ENCODE results near the gene PSME3IP1.
"Not testable (repeated sequence)": the region's sequence is repeated elsewhere in the genome, so short reads cannot be mapped to it uniquely, and the experiment has no call there.

Gene PSME3IP1, protein sequence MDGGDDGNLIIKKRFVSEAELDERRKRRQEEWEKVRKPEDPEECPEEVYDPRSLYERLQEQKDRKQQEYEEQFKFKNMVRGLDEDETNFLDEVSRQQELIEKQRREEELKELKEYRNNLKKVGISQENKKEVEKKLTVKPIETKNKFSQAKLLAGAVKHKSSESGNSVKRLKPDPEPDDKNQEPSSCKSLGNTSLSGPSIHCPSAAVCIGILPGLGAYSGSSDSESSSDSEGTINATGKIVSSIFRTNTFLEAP

DNA sequence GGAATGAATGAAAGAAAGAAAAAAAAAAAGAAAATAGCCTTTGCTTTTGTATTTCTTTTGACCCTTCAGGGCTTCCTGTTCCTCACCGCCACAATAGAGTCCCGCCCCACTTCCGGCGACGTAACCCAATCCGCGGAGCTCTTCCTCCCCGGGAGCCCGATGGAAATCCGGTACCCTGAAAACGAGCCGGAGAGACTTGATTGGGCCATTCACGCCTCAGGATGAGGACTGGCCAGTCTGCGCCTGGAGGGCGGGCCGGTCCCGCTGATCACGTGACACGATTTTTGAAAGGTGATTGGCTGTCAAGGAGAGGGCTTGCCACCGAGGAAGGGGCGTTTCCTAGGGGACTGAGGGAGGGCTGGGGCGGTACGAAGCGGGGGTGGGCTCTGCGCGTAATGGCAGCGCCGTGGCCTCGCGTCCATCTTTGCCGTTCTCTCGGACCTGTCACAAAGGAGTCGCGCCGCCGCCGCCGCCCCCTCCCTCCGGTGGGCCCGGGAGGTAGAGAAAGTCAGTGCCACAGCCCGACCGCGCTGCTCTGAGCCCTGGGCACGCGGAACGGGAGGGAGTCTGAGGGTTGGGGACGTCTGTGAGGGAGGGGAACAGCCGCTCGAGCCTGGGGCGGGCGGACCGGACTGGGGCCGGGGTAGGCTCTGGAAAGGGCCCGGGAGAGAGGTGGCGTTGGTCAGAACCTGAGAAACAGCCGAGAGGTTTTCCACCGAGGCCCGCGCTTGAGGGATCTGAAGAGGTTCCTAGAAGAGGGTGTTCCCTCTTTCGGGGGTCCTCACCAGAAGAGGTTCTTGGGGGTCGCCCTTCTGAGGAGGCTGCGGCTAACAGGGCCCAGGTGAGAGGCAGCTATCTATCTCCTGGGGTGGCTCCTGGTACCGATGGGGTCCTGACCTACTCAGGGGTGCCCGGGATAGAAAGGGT, at the start of gene PSME3IP1, which contains the start of gene RSPRY1:
Gene PSME3IP1, minus strand, starts transcription at position 95 of the 927 bp plus-strand sequence. CDS start 12,185 bp downstream, outside the sequence.
Gene RSPRY1, plus strand, starts transcription at position 385 of the 927 bp plus-strand sequence. CDS start 18,330 bp downstream, outside the sequence.
- peak; percentile 99 for DNase-seq

DNA sequence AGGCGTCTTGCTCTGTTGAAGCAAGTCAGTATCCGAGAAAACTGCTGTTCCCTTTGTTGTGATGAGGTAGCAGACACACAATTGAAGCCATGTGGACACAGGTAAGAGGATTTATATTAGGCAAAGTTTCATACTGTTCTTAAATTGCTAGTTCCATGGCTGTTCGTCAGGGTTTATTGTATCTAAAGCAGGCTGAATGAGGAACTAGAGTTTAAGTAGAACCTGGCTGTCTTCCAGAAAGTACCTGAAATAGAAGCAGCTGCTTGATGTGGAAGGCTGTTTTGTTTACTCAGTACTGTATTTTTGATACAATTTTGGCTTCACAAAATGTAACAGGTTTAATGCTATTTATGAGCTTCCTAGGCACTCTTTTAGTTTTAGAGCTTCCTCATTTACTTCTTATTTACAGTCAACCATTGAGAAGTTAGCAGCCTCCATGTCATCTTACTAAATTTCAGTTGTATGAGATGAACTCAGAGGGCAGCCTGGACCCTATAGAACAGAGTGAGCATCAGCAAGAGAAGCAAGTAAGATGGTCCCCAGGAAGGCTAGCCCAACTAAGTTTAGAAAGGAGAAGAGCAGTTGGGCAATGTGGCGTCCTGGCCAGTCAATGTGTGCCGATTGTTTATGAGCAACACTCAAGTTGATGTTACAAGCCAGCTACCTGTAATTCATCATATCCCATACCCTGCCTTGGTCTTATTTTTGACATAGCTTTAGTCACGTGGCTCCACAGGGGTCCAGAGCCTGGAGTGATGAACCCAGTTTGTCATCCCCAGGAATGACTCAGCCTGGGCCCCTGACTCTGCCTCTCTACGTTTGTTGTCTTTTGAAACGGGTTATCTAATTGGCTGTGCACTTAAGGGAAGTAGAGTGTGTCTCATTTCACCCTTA, 49.5 kb upstream of the PSME3IP1 start:
- peak; percentile 59 for DNase-seq

DNA sequence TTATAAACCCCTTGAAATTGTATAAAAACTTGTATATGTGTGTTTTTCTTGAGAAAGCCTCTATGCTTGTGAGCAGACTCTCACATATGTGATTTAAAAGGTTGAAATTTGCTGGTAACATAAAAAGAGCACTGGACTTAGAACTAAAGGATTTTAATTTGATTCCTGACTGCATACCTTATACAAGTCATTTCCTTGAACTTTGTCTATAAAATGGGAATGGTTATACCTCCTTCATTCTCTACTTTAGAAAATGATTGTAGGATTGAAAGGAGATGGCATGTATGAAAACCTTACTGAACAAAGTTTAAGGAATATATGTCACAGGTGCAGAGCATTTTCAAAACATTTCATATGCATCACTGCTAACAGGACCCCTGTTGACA, 48.9 kb upstream of the PSME3IP1 start:
- no peak for DNase-seq

DNA sequence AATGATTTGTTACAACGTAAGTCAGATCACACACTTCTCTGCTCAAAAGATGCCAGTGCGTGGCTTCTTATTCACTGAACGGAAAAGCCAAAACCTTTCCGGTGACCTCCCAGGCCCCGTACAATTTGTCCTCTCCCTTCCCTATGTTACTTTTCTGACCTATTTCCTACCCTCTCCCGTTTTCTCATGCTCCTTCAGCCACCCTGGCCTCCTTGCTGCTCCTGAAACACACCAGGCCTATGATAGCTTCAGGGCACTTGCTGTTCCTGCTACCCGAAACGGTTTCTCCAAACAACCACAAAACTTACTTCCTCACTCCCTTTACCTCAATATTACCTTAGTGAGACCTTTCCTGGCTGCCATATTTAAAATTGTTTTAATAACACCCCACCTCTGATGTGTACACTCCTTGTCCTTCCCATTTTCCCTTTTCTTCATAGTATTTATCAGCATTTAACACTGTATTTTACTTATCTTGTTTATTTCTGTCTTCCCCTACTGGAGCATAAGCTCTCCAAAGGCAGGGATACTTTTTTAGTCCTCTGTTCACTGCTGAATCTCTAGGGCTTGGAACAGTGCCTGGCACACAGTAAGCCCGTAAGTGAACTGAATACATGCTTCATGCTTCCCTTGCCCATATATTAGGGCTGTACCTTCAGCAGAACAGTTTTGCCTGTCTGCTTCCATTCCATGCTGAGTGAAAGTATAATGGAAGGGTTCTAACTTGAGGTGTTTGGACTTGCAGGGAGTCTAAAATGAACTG, 48.3 kb upstream of the PSME3IP1 start:
- DNase-seq = no peak

DNA sequence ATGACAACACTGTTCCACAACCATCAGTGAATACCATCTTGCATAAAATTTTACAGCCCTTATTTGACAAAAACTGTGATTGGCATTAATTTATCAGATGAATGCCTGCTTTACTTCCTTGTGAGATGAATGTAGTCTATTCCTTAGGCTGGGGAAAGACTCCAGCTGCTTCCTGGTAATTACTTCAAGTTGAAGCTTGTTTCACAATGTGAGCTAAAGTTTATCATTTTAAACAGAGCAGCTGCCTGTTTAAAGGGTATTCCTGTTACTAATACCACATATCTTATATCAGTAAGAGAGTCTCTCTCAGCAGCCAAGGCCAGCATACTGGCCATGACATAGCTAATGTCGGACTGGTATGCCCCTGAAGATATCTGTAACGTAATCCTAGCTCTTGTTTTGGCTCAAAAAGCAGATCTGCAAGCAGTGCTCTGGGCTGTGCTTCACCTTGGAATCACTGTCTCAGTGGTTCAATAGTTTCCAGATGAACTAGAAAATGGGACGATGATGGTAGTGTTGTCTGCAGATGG, 46.0 kb upstream of the PSME3IP1 start:
- peak; percentile 40 for DNase-seq

DNA sequence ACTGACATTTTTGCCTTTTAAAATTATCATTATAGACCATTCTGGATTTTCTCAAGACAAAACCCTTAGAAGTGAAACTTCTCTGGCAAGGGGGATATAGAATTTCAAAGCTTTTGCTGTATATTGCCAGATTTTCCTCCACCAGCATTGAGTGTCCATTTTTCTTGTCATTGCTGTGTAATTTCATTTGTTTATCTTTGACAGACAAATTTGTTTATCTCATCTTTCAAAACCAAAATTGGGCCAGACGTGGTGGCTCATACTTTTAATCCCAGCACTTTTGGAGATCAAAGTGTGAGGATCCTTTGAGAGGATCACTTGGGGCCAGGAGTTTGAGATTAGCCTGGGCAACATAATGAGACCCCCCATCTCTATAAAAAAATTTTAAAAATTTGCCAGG, 43.2 kb upstream of the PSME3IP1 start:
- DNase-seq = no peak

DNA sequence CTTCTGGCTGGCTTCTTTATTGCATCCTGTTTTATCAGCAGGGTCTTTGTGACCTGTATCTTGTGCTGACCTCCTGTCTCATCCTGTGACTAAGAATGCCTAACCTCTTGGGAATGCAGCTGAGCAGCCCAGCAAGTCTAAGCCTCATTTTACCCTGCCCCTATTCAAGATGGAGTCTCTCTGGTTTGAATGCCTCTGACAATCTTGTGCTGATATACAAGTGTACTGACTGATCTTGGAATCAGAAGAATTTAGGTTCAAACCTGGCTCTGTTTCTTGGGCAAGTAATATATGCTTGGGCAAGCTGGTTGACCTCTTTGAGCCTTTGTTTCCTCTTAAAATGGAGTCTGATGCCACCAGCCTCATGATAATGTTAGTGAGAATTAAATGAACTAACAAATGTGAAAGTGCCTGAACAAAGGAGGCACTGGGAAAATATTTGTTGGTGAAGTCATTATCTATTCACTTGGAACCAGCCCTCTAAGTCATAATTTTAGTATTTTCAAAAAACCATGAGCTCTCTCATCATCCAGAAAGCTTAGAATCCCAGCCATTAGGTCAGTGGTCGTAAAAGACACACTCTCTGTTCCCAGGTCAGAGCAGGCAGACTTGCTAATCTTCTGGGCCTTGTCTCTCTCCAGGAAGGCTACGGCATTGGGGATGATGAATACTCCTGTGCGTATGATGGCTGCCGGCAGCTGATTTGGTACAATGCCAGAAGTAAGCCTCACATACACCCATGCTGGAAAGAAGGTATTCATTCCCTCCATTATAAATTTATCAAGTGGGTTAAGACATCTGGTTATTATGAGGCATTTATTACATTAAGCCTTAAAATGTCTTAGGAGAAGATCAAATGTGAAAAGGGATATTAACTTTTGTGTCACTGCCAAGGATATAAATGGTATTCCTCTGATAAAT, 41.1 kb upstream of the PSME3IP1 start:
- DNase-seq = no peak

DNA sequence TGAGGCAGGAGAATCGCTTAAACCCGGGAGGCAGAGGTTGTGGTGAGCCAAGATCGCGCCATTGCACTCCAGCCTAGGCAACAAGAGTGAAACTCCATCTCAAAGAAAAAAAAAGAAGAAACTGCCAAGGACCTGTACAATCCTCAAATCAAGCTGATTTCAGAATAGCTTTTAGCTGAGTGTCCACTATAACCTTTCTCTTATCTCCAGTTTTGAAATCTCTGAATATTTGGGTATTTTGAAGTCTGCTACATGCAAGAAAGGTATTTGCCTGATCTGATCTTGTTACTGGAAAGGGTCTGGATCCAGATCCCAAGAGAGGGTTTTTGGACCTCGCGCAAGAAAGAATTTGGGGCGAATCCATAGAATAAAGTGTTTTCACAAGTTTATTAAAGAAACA, 40.1 kb upstream of the PSME3IP1 start:
- DNase-seq = no peak

DNA sequence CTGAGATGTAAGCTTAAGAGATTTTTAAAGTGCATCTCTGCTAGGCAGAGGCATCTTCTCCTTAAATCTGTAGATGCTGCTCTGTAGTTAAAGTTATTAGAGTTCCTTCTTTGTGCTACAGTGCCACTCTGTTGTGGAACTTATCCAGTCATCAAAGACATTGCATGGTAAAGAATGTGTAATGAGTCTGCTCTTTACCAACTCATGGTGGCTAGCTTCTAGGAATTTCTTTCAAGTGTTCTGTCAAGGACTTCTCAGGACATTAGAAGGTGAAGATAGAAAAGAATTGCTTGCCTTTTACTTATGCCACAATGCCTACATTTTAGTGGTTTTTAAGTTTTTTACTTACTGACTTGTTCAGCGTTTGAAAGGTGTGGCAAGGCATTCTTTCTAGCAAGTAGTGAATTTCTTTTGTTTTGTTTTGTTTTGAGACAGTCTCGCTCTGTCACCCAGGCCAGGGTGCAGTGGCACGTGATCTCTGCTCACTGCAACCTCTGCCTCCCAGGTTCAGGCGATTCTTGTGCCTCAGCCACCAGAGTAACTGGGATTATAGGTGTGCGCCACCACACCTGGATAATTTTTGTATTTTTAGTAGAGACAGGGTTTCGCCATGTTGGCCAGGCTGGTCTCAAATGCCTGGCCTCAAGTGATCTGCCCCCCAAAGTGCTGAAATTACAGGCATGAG, 39.0 kb upstream of the PSME3IP1 start:
- DNase-seq = no peak

DNA sequence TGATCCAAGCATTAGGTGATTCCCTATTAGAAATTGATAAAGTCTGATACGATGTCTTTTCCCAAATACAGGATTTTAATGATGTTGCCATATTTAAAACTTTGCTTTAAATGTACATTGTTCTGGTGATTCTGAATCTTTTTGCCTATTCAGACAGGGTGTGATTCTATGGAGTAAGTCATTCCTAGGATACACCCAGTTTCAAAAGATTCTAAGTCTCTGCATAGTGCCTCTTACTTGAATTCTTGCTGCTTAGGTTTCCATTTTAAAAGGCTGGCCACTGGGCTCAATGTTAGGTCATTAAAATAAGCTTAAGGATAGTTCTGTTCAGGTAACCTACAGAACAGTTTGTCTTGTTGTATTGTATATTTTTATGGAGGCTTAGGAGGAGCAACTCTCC, 37.2 kb upstream of the PSME3IP1 start:
- no peak for DNase-seq

DNA sequence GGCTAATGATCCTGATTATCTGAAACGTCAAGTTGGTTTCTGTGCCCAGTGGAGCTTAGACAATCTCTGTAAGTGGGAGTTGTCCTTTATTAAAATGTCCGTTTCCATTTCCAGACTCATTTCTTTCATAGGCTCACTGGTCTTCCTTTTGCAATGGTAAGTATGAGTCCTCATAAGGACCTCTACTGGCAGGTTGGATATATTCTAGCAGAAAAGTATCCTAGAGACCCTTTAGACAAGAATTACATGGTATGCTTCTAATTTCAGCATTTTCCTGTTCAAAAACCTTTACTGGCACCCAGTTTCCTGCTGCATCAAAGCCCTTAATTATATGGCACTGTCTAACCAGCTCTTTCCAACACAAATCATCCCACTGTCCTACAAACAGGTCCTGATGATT, 31.1 kb upstream of the PSME3IP1 start:
- DNase-seq = no peak

DNA sequence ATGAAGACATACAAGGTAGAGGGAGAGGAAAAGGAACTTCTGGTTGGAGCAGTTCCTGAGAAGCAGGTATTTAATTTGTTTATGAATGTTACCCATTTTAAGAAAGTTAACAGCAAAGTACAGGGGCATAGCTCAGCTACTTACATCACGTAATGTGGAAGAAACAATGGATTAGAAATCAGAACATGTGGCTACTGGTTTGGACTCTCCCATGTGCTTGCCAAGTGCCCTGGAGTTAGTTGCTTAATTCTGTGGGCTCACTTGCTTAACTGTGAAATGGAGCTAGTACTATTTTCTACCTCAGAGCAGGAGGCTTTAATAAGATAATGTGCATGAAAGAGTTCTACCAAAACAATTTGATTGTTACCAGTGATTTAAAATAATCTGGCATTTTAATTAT, 27.6 kb upstream of the PSME3IP1 start:
- no peak for DNase-seq

DNA sequence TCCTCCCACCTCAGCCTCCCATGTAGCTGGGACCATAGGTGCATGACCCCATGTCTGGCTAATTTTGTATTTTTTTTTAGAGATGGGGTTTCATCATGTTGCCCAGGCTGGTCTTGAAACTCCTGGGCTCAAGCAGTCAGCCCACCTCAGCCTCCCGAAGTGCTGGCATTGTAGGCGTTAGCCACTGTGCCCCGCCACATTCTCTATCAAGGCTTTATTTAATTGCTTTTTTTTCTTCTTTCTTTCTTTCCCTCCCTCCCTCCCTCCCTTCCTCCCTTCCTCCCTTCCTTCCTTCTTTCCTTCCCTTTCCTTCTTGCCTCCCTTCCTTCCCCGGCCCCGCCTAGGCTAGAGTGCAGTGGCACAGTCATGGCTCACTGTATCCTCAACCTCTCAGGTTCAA, 23.9 kb upstream of the PSME3IP1 start:
- DNase-seq = no peak

DNA sequence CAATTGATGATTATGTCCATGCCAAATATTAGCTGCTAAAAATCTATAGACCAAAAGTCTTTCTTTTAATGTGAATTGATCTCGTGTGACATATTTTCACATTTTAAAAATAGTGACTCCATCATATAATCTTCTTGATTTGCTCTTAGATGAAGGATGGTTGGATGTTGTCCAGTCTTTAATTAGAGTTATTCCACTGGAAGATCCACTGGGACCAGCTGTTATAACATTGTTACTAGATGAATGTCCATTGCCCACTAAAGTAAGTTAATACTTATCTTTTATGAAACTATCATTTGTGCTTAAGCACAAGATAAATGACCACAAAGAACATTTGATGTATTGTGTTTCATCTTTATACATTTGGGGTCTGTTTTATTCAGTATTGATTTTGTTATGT, 23.1 kb upstream of the PSME3IP1 start:
- DNase-seq = no peak

DNA sequence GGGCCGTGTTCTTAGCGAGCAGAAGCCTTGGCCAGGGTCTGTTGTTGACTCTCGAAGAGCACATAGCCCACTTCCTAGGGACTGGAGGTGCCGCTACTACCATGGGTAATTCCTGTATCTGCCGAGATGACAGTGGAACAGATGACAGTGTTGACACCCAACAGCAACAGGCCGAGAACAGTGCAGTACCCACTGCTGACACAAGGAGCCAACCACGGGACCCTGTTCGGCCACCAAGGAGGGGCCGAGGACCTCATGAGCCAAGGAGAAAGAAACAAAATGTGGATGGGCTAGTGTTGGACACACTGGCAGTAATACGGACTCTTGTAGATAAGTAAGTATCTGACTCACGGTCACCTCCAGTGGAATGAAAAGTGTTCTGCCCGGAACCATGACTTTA, 18.8 kb upstream of the PSME3IP1 start:
- DNase-seq = no peak

DNA sequence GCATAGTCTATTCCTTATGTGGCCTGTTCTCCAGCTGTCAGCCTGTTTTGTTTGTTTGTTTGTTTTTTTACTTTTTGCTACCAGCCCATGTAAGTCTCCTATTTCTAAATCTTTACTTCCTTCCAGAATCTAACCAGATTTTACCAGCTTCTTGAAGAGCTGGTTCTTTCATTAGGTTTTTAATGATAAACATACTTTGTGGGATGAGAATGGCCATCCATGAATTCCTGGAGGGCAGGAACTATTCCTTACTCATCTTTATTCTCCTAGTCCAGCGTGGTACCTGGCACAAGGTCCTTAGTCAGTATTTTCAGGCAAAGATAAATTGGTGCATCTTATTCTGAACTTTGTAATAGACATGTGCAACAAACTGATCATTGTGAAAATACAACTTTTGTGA, 17.6 kb upstream of the PSME3IP1 start:
- DNase-seq = no peak

DNA sequence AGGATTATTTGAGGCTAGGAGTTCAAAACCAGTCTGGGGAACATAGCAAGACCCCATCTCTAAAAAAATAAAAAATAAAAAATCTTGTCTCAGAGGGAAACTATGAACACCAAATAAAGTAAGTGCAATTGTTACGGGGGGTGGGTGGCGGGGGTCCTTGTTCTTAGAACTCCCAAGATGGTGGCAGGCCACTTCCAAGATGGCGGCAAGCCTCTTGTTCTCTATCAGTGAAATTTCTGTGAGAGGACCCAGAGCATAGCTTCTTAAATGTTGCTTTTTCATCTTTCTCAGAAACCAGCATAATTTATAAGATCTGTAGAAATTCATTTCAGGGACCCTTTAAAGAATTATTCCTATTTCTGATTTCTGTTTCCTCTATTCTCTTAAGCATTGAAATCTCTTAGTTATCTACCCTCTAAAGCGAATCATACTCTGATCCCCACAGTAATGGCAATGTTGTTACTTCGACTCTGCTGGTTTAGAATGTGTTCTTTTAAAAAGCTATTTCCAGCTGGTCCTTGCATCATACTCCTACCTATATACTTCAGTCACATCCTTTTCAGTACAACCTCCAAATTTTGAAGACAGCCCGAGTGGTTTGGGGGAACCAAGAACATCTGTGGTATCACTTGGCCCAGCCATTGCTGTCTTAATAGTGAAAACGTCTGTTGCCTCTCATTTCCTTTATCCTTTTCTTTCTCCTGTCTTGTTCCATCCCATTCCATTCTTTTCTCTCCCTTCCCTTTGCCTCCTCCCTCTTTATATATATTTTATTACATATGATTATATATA, 16.5 kb upstream of the PSME3IP1 start:
- DNase-seq = no peak

DNA sequence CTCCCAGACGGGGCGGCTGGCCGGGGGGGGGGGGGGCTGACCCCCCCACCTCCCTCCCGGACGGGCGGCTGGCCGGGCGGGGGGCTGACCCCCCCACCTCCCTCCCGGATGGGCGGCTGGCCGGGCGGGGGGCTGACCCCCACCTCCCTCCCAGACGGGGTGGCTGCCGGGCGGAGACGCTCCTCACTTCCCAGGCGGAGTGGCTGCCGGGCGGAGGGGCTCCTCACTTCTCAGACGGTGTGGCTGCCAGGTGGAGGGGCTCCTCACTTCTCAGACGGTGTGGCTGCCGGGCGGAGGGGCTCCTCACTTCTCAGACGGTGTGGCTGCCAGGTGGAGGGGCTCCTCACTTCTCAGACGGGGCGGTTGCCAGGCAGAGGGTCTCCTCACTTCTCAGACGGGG, 15.1 kb upstream of the PSME3IP1 start:
- not testable (repeated sequence) for DNase-seq

DNA sequence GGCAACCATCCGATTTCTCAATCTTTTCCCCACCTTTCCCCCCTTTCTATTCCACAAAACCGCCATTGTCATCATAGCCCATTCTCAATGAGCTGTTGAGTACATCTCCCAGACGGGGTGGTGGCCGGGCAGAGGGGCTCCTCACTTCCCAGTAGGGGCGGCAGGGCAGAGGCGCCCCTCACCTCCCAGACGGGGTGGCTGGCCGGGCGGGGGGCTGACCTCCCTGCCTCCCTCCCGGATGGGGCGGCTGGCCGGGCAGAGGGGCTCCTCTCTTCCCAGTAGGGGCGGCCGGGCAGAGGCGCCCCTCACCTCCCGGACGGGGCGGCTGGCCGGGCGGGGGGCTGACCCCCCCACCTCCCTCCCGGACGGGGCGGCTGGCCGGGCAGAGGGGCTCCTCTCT, 14.5 kb upstream of the PSME3IP1 start:
- DNase-seq = not testable (repeated sequence)

All from NCI-H2171 treated with DMSO at 0.1 percent for 48 hours (cell line).